Natural killer cell (primary cell): ENCODE data around the gene DUSP5. TPM values are rescaled to one million over a fixed set of nuclear protein-coding genes. Genes with fewer than 3 reads are reported as not detected.
A peak's percentile ranks its signal among the peaks of the same experiment; 100 is the strongest.

ENCODE experiments used
- ATAC-seq, 3 donors: fragments of 150-1000 bp in 2 of 3; fragments of 200-7000 bp in 1 of 3; cut with Tn5 transposase; 1 replicate in 1 of 3; 2 replicates in 2 of 3; pipeline ENCODE4 v1.10.0; 2021; ENCODE audit warnings: mild to moderate bottlenecking in 2 of 3, moderate library complexity in 2 of 3
- DNase-seq, 2 donors: peaks; one replicate each; pipeline versions ENCODE4 v3.0.0 to v3.0.0-alpha.2; 2013 to 2021; ENCODE audit warnings: mixed read lengths in 1 of 2
- H3K27ac ChIP-seq: one replicate; pipeline ENCODE4 v1.5.1; 2013; ENCODE audit warnings: mild to moderate bottlenecking, low read length
- H3K27me3 ChIP-seq: one replicate; pipeline ENCODE4 v1.6.1; 2013; ENCODE audit warnings: low read length; ENCODE audit not compliant: control insufficient read depth, insufficient read depth
- H3K36me3 ChIP-seq: one replicate; pipeline ENCODE4 v1.6.1; 2013; ENCODE audit warnings: low read length; ENCODE audit not compliant: control insufficient read depth, insufficient read depth
- H3K4me1 ChIP-seq: one replicate; pipeline ENCODE4 v1.6.1; 2013; ENCODE audit warnings: low read length; ENCODE audit not compliant: control insufficient read depth, insufficient read depth
- H3K4me3 ChIP-seq: one replicate; pipeline ENCODE4 v1.5.1; 2013; ENCODE audit warnings: low read length
- H3K9me3 ChIP-seq: one replicate; pipeline ENCODE4 v1.6.1; 2013; ENCODE audit warnings: low read length; ENCODE audit not compliant: control insufficient read depth, insufficient read depth
- H3K27ac Mint-ChIP-seq, 2 donors: one replicate each; pipeline ENCODE4 v1.8.0; 2022; ENCODE audit warnings: mild to moderate bottlenecking in 2 of 2, mixed read lengths in 2 of 2, moderate library complexity in 1 of 2
- H3K27me3 Mint-ChIP-seq, 2 donors: one replicate each; pipeline ENCODE4 v1.8.0; 2022; ENCODE audit warnings: low read depth in 2 of 2, mixed read lengths in 2 of 2
- H3K36me3 Mint-ChIP-seq: one replicate; pipeline ENCODE4 v1.8.0; 2022; ENCODE audit warnings: mixed read lengths
- H3K4me1 Mint-ChIP-seq, 2 donors: one replicate each; pipeline ENCODE4 v1.8.0; 2022; ENCODE audit warnings: mixed read lengths in 2 of 2
- H3K4me3 Mint-ChIP-seq: one replicate; pipeline ENCODE4 v1.8.0; 2022; ENCODE audit warnings: mild to moderate bottlenecking, moderate library complexity, mixed read lengths
- H3K9me3 Mint-ChIP-seq, 2 donors: one replicate each; pipeline ENCODE4 v1.8.0; 2022; ENCODE audit warnings: mixed read lengths in 2 of 2
- CTCF ChIP-seq: fragments of 200-600 bp; IDR thresholded peaks from one replicate; pipeline ENCODE4 v1.8.0; 2022; ENCODE audit warnings: antibody characterized with exemption
- WGBS: methylation state at CpG from one replicate; pipeline ENCODE4 v1.1.7; 2013; ENCODE audit warnings: missing lambda C conversion rate; ENCODE audit not compliant: insufficient coverage; 5-methylcytosine and 5-hydroxymethylcytosine counted together
- intact Hi-C: fragments of 100-400 bp; cut with micrococcal nuclease; formaldehyde crosslinking; loops from one replicate; pipeline ENCODE4 v1.14.2; 2022
- total RNA-seq, 4 donors: library from RNA; stranded (reverse); fragments of 120-200 nt in 1 of 4; gene quantifications; one replicate each; pipeline versions ENCODE4 v1.2.3 to v1.2.4, GENCODE V29; 2013 to 2022

DUSP5 gene
- total RNA-seq, 3 donors from 2014 or later (not counting 1 experiment from before 2014, with no cell fraction given): 56.3 to 98.9 (median 69.6) TPM

GRCh38 chr10:110504111-110504735 lies 6.5 kb downstream of the DUSP5 start:
- Mint-ChIP-seq H3K9me3 (no peaks in the 10 kb centered on the region), H3K4me1 (peaks cover 64 to 79% of the 10 kb centered on the region in 2 donors), H3K27ac (peak overlapping the region; percentile 96), H3K27me3 (no peaks in the 10 kb centered on the region), H3K4me3 (peak overlapping the region; percentile 76), H3K36me3 (peaks cover 7% of the 10 kb centered on the region)
- Histone ChIP-seq H3K27ac (peak overlapping the region; percentile 95), H3K27me3 (no peaks in the 10 kb centered on the region), H3K4me1 (peaks cover 59% of the 10 kb centered on the region), H3K4me3 (no peak overlapping the region), H3K9me3 (no peaks in the 10 kb centered on the region), H3K36me3 (peaks cover 8% of the 10 kb centered on the region)
- DNase-seq (peak; percentile 51 to 86), ATAC-seq (peak; percentile 90 to 94 (median 93))
- TF ChIP-seq CTCF: no peak
- 18% methylated on average over 4 of the region's 4 CpGs for WGBS
- intact Hi-C loops: loop anchor here (1.0 to 2.0 kb wide), 7 partner anchors 25 to 361 kb away; partner anchors contain the start of gene SMC3

- peak overlapping the region; percentile 96 for H3K27ac Mint-ChIP-seq
- no peak for TF ChIP-seq CTCF
- H3K4me1 ChIP-seq: peaks cover 52% of the 10 kb centered on the region
- intact Hi-C loops: loop anchor here (2.0 kb wide), 3 partner anchors 32 to 360 kb away; no protein-coding TSS in a partner anchor
- no peak overlapping the region for H3K4me3 ChIP-seq
- peak overlapping the region; percentile 95 for H3K27ac ChIP-seq
- peaks cover 7% of the 10 kb centered on the region for H3K36me3 Mint-ChIP-seq
- H3K4me3 Mint-ChIP-seq: peak overlapping the region; percentile 76
- H3K9me3 Mint-ChIP-seq: no peaks in the 10 kb centered on the region
- peaks cover 54 to 69% of the 10 kb centered on the region in 2 donors for H3K4me1 Mint-ChIP-seq
- DNase-seq (no peak), ATAC-seq (no peak)
- H3K27me3 ChIP-seq: no peaks in the 10 kb centered on the region
- peaks cover 12% of the 10 kb centered on the region for H3K36me3 ChIP-seq
- no peaks in the 10 kb centered on the region for H3K27me3 Mint-ChIP-seq
- H3K9me3 ChIP-seq: no peaks in the 10 kb centered on the region
- 81% methylated on average over 6 of the region's 6 CpGs for WGBS
Measured at GRCh38 chr10:110505130-110505770, 7.5 kb downstream of the DUSP5 start.

GRCh38 chr10:110506448-110506847 lies 8.7 kb downstream of the DUSP5 start:
- intact Hi-C loops: no loop called here
- Histone ChIP-seq H3K36me3 (peaks cover 23% of the 10 kb centered on the region), H3K4me3 (no peak overlapping the region), H3K4me1 (peaks cover 42% of the 10 kb centered on the region), H3K27ac (no peak overlapping the region), H3K9me3 (no peaks in the 10 kb centered on the region), H3K27me3 (no peaks in the 10 kb centered on the region)
- Mint-ChIP-seq H3K4me1 (peaks cover 42 to 57% of the 10 kb centered on the region in 2 donors), H3K36me3 (peaks cover 7% of the 10 kb centered on the region), H3K4me3 (no peak overlapping the region), H3K27ac (peak overlapping the region in 1 of 2 donors; percentile 96), H3K9me3 (no peaks in the 10 kb centered on the region), H3K27me3 (no peaks in the 10 kb centered on the region)
- no peak for TF ChIP-seq CTCF
- ATAC-seq: no peak
- no peak for DNase-seq
- 100% methylated on average over 2 of the region's 2 CpGs for WGBS
